CD4-positive, alpha-beta T cell treated with Interleukin-10 for 1 hour (primary cell): Measurements from ENCODE around the gene ATPAF1.
"Not testable (repeated sequence)": the region's sequence is repeated elsewhere in the genome, so short reads cannot be mapped to it uniquely, and the experiment has no call there.

Experiments
- DNase-seq: peaks from one replicate; pipeline ENCODE4 v3.0.0-alpha.2; 2020

Gene ATPAF1

GRCh38 chr1:46679789-46680573 lies 11.8 kb upstream of the ATPAF1 start:
- DNase-seq, result no peak

GRCh38 chr1:46677339-46677738 lies 9.2 kb upstream of the ATPAF1 start:
- no peak for DNase-seq

GRCh38 chr1:46676531-46676930 lies 8.4 kb upstream of the ATPAF1 start:
- no peak for DNase-seq

GRCh38 chr1:46675549-46676314 lies 7.6 kb upstream of the ATPAF1 start:
- DNase-seq, result peak; percentile 47

- no peak for DNase-seq
These were observed 5.6 kb upstream of the ATPAF1 start for GRCh38 chr1:46673749-46674182.

- DNase-seq, result no peak
These were observed 4.5 kb upstream of the ATPAF1 start for GRCh38 chr1:46672696-46673095.

- DNase-seq, result no peak
These were observed 3.4 kb upstream of the ATPAF1 start, which contains the start of gene TEX38 for GRCh38 chr1:46671554-46671953. Gene TEX38, plus strand, starts transcription at chr1:46671854. Its CDS starts 81 bp downstream, at chr1:46671935.

GRCh38 chr1:46670134-46670533 lies 2.0 kb upstream of the ATPAF1 start:
- no peak for DNase-seq

GRCh38 chr1:46665983-46666382 lies 2.2 kb downstream of the ATPAF1 start:
- no peak for DNase-seq

- DNase-seq, result not testable (repeated sequence)
These were observed 5.2 kb downstream of the ATPAF1 start for GRCh38 chr1:46662919-46663318.

- not testable (repeated sequence) for DNase-seq
These were observed 8.0 kb downstream of the ATPAF1 start for GRCh38 chr1:46660116-46660515.

GRCh38 chr1:46659307-46659870 lies 8.8 kb downstream of the ATPAF1 start:
- no peak for DNase-seq

GRCh38 chr1:46657775-46658174 lies 10.4 kb downstream of the ATPAF1 start:
- no peak for DNase-seq

GRCh38 chr1:46656643-46657042 lies 11.5 kb downstream of the ATPAF1 start:
- DNase-seq, result no peak

GRCh38 chr1:46655848-46656247 lies 12.3 kb downstream of the ATPAF1 start:
- no peak for DNase-seq

GRCh38 chr1:46654698-46655097 lies 13.5 kb downstream of the ATPAF1 start:
- not testable (repeated sequence) for DNase-seq

- no peak for DNase-seq
These were observed 14.2 kb downstream of the ATPAF1 start for GRCh38 chr1:46654012-46654411.

- DNase-seq, result no peak
These were observed 14.7 kb downstream of the ATPAF1 start for GRCh38 chr1:46653405-46653958.

GRCh38 chr1:46652321-46653100 lies 15.7 kb downstream of the ATPAF1 start:
- no peak for DNase-seq

GRCh38 chr1:46651152-46651551 lies 17.0 kb downstream of the ATPAF1 start:
- DNase-seq, result not testable (repeated sequence)

- no peak for DNase-seq
These were observed 17.7 kb downstream of the ATPAF1 start for GRCh38 chr1:46650491-46650890.

GRCh38 chr1:46649764-46650163 lies 18.4 kb downstream of the ATPAF1 start:
- no peak for DNase-seq

- no peak for DNase-seq
These were observed 20.6 kb downstream of the ATPAF1 start for GRCh38 chr1:46647611-46648010.
